Measurements from ENCODE around the gene CREB3. TPM values are rescaled to one million over a fixed set of nuclear protein-coding genes. Genes with fewer than 3 reads are reported as not detected.

The CREB3 gene
- total and polyA plus RNA-seq, 9 of the 15 experiments (the other 6 are each of a cell fraction or from before 2014, with no cell fraction given) = 5.7 to 18.3 (median 14.9) TPM

DNA sequence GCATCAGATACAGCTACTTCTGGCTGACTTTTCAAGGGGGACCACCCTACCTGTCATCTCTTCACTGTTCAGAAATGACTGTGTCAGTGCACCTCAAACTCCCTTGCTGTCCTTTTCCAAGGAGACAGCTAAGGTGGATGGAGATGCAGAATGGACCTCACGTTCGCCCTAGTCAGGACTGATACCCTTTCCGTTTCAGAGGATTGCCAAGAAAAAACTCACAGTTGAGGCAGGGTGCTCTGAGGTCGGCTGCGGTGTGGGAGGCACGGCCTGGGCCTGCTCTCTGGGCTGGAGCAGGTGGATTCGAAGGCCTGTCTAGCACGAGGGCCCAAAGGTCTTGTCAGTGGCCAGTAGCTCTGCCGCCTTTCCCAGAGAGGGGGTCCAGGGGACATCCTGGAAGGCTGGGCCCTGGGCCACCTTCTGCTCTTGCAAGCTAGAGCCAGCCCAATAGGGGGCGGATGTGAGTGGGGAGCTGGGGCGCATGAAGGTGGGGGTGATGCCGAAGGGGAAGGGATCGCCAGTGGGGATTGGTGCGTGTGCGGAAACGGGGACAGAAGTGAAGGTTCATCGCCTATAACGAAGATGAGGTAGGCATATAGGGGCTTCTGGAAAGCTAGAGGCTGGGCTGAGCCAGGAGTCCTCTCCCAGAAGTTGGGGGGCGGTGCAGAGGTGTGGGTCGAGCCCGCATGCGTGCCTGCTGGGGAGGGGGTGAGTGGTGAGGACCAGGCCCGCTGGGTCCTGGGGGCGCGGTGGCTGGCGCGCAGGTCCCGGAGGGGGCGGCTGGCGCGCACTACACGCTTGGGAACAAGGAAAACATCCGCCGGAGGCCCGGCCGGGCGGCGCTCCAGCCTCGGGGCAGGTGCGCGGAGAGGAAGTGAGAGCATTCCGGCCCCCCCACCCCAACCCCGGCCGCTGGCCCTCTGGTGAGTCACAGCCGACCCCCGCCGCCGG, 24.1 kb downstream of the CREB3 start (continued):
- TF ChIP-seq, protein P1, sequence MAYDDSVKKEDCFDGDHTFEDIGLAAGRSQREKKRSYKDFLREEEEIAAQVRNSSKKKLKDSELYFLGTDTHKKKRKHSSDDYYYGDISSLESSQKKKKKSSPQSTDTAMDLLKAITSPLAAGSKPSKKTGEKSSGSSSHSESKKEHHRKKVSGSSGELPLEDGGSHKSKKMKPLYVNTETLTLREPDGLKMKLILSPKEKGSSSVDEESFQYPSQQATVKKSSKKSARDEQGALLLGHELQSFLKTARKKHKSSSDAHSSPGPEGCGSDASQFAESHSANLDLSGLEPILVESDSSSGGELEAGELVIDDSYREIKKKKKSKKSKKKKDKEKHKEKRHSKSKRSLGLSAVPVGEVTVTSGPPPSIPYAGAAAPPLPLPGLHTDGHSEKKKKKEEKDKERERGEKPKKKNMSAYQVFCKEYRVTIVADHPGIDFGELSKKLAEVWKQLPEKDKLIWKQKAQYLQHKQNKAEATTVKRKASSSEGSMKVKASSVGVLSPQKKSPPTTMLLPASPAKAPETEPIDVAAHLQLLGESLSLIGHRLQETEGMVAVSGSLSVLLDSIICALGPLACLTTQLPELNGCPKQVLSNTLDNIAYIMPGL (CRISPR knock-in tag; IDR thresholded peaks at IDR 0.05) = no peak
- TF ChIP-seq HDAC1 (IDR thresholded peaks at IDR 0.05) = peak in 1 of 2 experiments; percentile 58; a peak in 2 of 4 replicates
- TF ChIP-seq ZNF436 (CRISPR knock-in tag; IDR thresholded peaks at IDR 0.05) = no peak
- no peak for TF ChIP-seq CREB1 (IDR thresholded peaks at IDR 0.05)
- TF ChIP-seq CREB1 (CRISPR knock-in tag; IDR thresholded peaks at IDR 0.05) = no peak
- no peak for TF ChIP-seq MXI1 (IDR thresholded peaks at IDR 0.05; ENCODE audit: low read depth, low read length)
- 0 out of 2 replicates have a peak, but pooled peaks have one; percentile 39 for TF ChIP-seq HDAC2 (IDR thresholded peaks at IDR 0.05)
- TF ChIP-seq FOXP1 (CRISPR knock-in tag; IDR thresholded peaks at IDR 0.05) = no peak
- no peak for TF ChIP-seq ZEB2 (IDR thresholded peaks at IDR 0.05)
- 0 out of 4 replicates have a peak, but pooled peaks of 1 of the 2 experiments have one; percentile 12 for TF ChIP-seq FOXK2 (conservative IDR thresholded peaks at IDR 0.05 in 1 of 2, IDR thresholded peaks at IDR 0.05 in 1 of 2; ENCODE audit: low read depth in 2 of 2)
- no peak for TF ChIP-seq CBX3 (IDR thresholded peaks at IDR 0.05; ENCODE audit: borderline replicate concordance in 1 of 2, low read length in 2 of 2)
- TF ChIP-seq L3MBTL2 (IDR thresholded peaks at IDR 0.05) = peak; percentile 43; the same call in 1 of the 2 replicates
- TF ChIP-seq TRIM24 (IDR thresholded peaks at IDR 0.05) = 0 out of 4 replicates have a peak, but pooled peaks of 1 of the 2 experiments have one; percentile 13
- no peak for TF ChIP-seq OTX1 (CRISPR knock-in tag; IDR thresholded peaks at IDR 0.05)
- TF ChIP-seq NCOA2 (IDR thresholded peaks at IDR 0.05; ENCODE audit: partially characterized antibody in 2 of 2) = no peak
- TF ChIP-seq, protein P2, sequence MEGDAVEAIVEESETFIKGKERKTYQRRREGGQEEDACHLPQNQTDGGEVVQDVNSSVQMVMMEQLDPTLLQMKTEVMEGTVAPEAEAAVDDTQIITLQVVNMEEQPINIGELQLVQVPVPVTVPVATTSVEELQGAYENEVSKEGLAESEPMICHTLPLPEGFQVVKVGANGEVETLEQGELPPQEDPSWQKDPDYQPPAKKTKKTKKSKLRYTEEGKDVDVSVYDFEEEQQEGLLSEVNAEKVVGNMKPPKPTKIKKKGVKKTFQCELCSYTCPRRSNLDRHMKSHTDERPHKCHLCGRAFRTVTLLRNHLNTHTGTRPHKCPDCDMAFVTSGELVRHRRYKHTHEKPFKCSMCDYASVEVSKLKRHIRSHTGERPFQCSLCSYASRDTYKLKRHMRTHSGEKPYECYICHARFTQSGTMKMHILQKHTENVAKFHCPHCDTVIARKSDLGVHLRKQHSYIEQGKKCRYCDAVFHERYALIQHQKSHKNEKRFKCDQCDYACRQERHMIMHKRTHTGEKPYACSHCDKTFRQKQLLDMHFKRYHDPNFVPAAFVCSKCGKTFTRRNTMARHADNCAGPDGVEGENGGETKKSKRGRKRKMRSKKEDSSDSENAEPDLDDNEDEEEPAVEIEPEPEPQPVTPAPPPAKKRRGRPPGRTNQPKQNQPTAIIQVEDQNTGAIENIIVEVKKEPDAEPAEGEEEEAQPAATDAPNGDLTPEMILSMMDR (IDR thresholded peaks at IDR 0.05 in 2 of 3, conservative IDR thresholded peaks at IDR 0.05 in 1 of 3; ENCODE audit: insufficient read depth in 2 of 3, low read depth in 1 of 3, low read length in 3 of 3) = peak; percentile 68 to 79 (median 74)
- TF ChIP-seq, protein P3, sequence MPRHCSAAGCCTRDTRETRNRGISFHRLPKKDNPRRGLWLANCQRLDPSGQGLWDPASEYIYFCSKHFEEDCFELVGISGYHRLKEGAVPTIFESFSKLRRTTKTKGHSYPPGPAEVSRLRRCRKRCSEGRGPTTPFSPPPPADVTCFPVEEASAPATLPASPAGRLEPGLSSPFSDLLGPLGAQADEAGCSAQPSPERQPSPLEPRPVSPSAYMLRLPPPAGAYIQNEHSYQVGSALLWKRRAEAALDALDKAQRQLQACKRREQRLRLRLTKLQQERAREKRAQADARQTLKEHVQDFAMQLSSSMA (CRISPR knock-in tag; IDR thresholded peaks at IDR 0.05) = no peak
- no peak for TF ChIP-seq ZNF507 (tag; conservative IDR thresholded peaks at IDR 0.05)
- no peak for TF ChIP-seq PHB2 (IDR thresholded peaks at IDR 0.05; ENCODE audit: low read depth)
- no peak for TF ChIP-seq SRSF3 (IDR thresholded peaks at IDR 0.05; ENCODE audit: insufficient read depth, low read length)
- no peak for TF ChIP-seq HDGF (IDR thresholded peaks at IDR 0.05)
- TF ChIP-seq ZNF121 (CRISPR knock-in tag; conservative IDR thresholded peaks at IDR 0.05) = no peak
- TF ChIP-seq, protein P4, sequence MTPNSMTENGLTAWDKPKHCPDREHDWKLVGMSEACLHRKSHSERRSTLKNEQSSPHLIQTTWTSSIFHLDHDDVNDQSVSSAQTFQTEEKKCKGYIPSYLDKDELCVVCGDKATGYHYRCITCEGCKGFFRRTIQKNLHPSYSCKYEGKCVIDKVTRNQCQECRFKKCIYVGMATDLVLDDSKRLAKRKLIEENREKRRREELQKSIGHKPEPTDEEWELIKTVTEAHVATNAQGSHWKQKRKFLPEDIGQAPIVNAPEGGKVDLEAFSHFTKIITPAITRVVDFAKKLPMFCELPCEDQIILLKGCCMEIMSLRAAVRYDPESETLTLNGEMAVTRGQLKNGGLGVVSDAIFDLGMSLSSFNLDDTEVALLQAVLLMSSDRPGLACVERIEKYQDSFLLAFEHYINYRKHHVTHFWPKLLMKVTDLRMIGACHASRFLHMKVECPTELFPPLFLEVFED (CRISPR knock-in tag; conservative IDR thresholded peaks at IDR 0.05) = no peak; the same call in 1 of the 2 replicates
- TF ChIP-seq ELF4 (CRISPR knock-in tag; IDR thresholded peaks at IDR 0.05) = 0 out of 2 replicates have a peak, but pooled peaks have one; percentile 25
